ENCODE data around the gene EFHD2. TPM values are rescaled to one million over a fixed set of nuclear protein-coding genes. Genes with fewer than 3 reads are reported as not detected.

Gene EFHD2
- total RNA-seq, 1 donor from 2014 or later, result 6.6 TPM

DNA sequence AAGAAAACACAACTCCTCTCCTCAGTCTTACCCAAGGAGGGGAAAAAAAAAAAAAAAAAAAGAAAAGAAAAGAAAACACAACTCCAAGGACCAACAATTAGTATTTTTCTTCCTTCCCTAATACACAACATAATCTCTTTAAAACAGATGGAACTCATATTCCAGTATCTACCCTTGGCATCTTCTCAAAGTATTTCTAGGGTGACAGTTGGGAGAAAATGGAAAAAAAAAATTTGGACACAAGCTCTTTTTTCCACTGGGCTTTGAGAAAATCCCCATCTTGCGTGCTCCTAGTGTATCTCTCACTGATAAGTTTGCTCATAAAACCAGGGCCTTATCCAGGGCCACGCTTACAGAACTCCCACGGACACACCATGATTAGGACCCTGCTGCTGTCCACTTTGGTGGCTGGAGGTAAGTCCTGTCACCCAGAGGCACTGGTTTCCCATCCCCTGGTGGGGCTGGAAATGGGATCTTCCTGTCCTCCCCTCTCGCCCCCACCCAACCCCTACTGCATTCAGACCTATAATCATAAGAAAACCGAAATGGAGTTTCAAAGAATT lies 66.1 kb downstream of the EFHD2 start, which contains the start of gene CELA2B:
TSS of gene CELA2B (plus strand) at position 353 of the 563 bp plus-strand sequence. CDS start at position 375, 22 bp downstream.
- TF ChIP-seq, protein P1, sequence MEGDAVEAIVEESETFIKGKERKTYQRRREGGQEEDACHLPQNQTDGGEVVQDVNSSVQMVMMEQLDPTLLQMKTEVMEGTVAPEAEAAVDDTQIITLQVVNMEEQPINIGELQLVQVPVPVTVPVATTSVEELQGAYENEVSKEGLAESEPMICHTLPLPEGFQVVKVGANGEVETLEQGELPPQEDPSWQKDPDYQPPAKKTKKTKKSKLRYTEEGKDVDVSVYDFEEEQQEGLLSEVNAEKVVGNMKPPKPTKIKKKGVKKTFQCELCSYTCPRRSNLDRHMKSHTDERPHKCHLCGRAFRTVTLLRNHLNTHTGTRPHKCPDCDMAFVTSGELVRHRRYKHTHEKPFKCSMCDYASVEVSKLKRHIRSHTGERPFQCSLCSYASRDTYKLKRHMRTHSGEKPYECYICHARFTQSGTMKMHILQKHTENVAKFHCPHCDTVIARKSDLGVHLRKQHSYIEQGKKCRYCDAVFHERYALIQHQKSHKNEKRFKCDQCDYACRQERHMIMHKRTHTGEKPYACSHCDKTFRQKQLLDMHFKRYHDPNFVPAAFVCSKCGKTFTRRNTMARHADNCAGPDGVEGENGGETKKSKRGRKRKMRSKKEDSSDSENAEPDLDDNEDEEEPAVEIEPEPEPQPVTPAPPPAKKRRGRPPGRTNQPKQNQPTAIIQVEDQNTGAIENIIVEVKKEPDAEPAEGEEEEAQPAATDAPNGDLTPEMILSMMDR (IDR thresholded peaks at IDR 0.05; ENCODE audit: unreplicated experiment), result no peak
- H3K36me3 Mint-ChIP-seq (ENCODE audit: low read depth, unreplicated experiment), result no peaks in the 10 kb centered on the region
- H3K4me3 Mint-ChIP-seq (ENCODE audit: unreplicated experiment), result no peak within 1 kb of the TSS
- no peaks in the 10 kb centered on the region for H3K9me3 Mint-ChIP-seq (ENCODE audit: unreplicated experiment)
- H3K27me3 Mint-ChIP-seq (ENCODE audit: unreplicated experiment), result peaks cover 2% of the 10 kb centered on the region
- no peaks in the 10 kb centered on the region for H3K4me1 Mint-ChIP-seq (ENCODE audit: unreplicated experiment)
- DNase-seq (ENCODE audit: low spot score), result no peak
- H3K27ac Mint-ChIP-seq (ENCODE audit: unreplicated experiment), result no peak within 1 kb of the TSS

- Mint-ChIP-seq H3K4me1 (ENCODE audit: unreplicated experiment) (no peaks in the 10 kb centered on the region), H3K4me3 (ENCODE audit: unreplicated experiment) (no peak overlapping the region), H3K9me3 (ENCODE audit: unreplicated experiment) (no peaks in the 10 kb centered on the region), H3K27ac (ENCODE audit: unreplicated experiment) (no peak overlapping the region), H3K27me3 (ENCODE audit: unreplicated experiment) (peaks cover 2% of the 10 kb centered on the region), H3K36me3 (ENCODE audit: low read depth, unreplicated experiment) (no peaks in the 10 kb centered on the region)
- TF ChIP-seq, protein P1 (IDR thresholded peaks at IDR 0.05; ENCODE audit: unreplicated experiment), result no peak
- no peak for DNase-seq (ENCODE audit: low spot score)
Observed at GRCh38 chr1:15476927-15477326, 67.2 kb downstream of the EFHD2 start.

DNA sequence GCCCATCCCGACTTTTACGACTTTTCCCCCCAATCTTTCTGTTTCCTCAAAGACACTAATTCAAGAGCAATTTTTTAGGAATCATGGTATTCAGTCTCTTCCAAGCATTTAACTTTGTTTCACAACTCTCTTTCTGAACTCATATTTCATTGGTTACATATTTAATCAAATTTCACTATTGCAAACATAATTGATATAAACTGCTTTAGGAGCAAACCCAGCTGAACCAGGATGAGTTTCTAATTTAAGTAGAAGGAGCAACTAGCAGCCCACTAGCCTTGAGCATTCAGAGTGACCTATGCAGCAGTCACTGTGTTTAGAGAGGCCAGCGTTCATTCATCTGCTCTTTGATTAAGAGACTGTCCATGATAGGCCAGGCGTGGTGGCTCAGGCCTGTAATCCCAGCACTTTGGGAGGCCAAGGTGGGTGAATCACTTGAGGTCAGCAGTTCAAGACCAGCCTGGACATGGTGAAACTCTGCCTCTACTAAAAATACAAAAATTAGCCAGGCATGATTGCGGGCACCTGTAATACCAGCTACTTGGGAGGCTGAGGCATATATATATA lies 68.0 kb downstream of the EFHD2 start:
- no peaks in the 10 kb centered on the region for H3K4me1 Mint-ChIP-seq (ENCODE audit: unreplicated experiment)
- no peak overlapping the region for H3K27ac Mint-ChIP-seq (ENCODE audit: unreplicated experiment)
- DNase-seq (ENCODE audit: low spot score), result no peak
- H3K4me3 Mint-ChIP-seq (ENCODE audit: unreplicated experiment), result no peak overlapping the region
- no peaks in the 10 kb centered on the region for H3K36me3 Mint-ChIP-seq (ENCODE audit: low read depth, unreplicated experiment)
- TF ChIP-seq, protein P1 (IDR thresholded peaks at IDR 0.05; ENCODE audit: unreplicated experiment), result no peak
- no peaks in the 10 kb centered on the region for H3K9me3 Mint-ChIP-seq (ENCODE audit: unreplicated experiment)
- H3K27me3 Mint-ChIP-seq (ENCODE audit: unreplicated experiment), result peaks cover 2% of the 10 kb centered on the region

Other genes with a start within 250 kb of the EFHD2 start
- 2.1 TPM for gene FHAD1, start 162.7 kb upstream of the EFHD2 start, total RNA-seq (ENCODE audit: unreplicated experiment)
- not detected for gene CTRC, start 28.6 kb downstream of the EFHD2 start, total RNA-seq (ENCODE audit: unreplicated experiment)
- gene CELA2A, start 46.8 kb downstream of the EFHD2 start, total RNA-seq (ENCODE audit: unreplicated experiment), result not detected
- gene CELA2B, start 66.2 kb downstream of the EFHD2 start, total RNA-seq (ENCODE audit: unreplicated experiment), result not detected
- gene CASP9, start 114.3 kb downstream of the EFHD2 start, total RNA-seq (ENCODE audit: unreplicated experiment), result 12.0 TPM
- 19.9 TPM for gene DNAJC16, start 117.0 kb downstream of the EFHD2 start, total RNA-seq (ENCODE audit: unreplicated experiment)
- 0.18 TPM for gene AGMAT, start 175.2 kb downstream of the EFHD2 start, total RNA-seq (ENCODE audit: unreplicated experiment)
- gene DDI2, start 207.6 kb downstream of the EFHD2 start, total RNA-seq (ENCODE audit: unreplicated experiment), result 24.0 TPM